Stomach (tissue), 9 donors: ENCODE data around the gene MNT. TPM values are rescaled to one million over a fixed set of nuclear protein-coding genes. Genes with fewer than 3 reads are reported as not detected.

ENCODE experiments used
- DNase-seq, 2 donors: peaks; one replicate each; pipeline versions ENCODE4 v3.0.0 to v3.0.0-alpha.2; 2013 to 2019
- H3K27ac ChIP-seq, 5 donors: fragments of 200-600 bp in 4 of 5; sonication (generic) in 4 of 5; one replicate each; pipeline ENCODE4 v1.5.1; 2013 to 2019; ENCODE audit warnings: mild to moderate bottlenecking in 1 of 5, moderate library complexity in 1 of 5
- H3K27me3 ChIP-seq, 3 donors: fragments of 200-600 bp; sonication (generic); one replicate each; pipeline ENCODE4 v1.5.1; 2017 to 2019; ENCODE audit warnings: mixed run types in 1 of 3
- H3K36me3 ChIP-seq, 4 donors: fragments of 200-600 bp; sonication (generic); 1 replicate in 3 of 4; 2 replicates in 1 of 4; pipeline ENCODE4 v1.5.1; 2016 to 2019
- H3K4me1 ChIP-seq, 4 donors: fragments of 200-600 bp; sonication (generic); one replicate each; pipeline ENCODE4 v1.5.1; 2016 to 2019
- H3K4me3 ChIP-seq, 4 donors: fragments of 200-600 bp; sonication (generic) in 3 of 4; one replicate each; pipeline ENCODE4 v1.5.1; 2016 to 2019; ENCODE audit warnings: mild to moderate bottlenecking in 1 of 4
- H3K9me3 ChIP-seq, 4 donors: fragments of 200-600 bp; sonication (generic); one replicate each; pipeline ENCODE4 v1.5.1; 2016 to 2019
- CTCF ChIP-seq, 7 experiments: fragments of 450-650 bp in 4 of 7; fragments of 200-600 bp in 3 of 7; sonication (generic) in 3 of 7; IDR thresholded peaks; one replicate each; pipeline ENCODE4 v1.5.1; 2016 to 2019; ENCODE audit warnings: antibody characterized with exemption in 7 of 7, control low read depth in 2 of 7, mild to moderate bottlenecking in 1 of 7
- EP300 ChIP-seq: sonication (generic); formaldehyde crosslinking; IDR thresholded peaks from one replicate; pipeline ENCODE4 v1.6.1; 2017; ENCODE audit warnings: antibody characterized with exemption
- POLR2A ChIP-seq, 4 donors: fragments of 450-650 bp; IDR thresholded peaks; one replicate each; pipeline ENCODE4 v1.6.1; 2016; ENCODE audit warnings: antibody characterized with exemption in 4 of 4, control low read depth in 2 of 4, mild to moderate bottlenecking in 1 of 4, moderate library complexity in 1 of 4
- POLR2AphosphoS5 ChIP-seq, 3 donors: sonication (generic); formaldehyde crosslinking; IDR thresholded peaks; one replicate each; pipeline ENCODE4 v1.6.1; 2016; ENCODE audit warnings: antibody characterized with exemption in 3 of 3
- WGBS, 5 donors: extraction: QIAGEN DNeasy Blood & Tissue Kit in 3 of 5; methylation state at CpG; one replicate each; pipeline versions ENCODE4 v1.1.5 to v1.1.7; 2013 to 2018; 5-methylcytosine and 5-hydroxymethylcytosine counted together
- intact Hi-C: fragments of 100-400 bp; cut with DNase I; formaldehyde crosslinking; loops from one replicate; pipeline ENCODE4 v1.15.1; 2023; ENCODE audit warnings: low total_unique reads
- polyA plus RNA-seq, 3 donors: library from polyadenylated mRNA; stranded (reverse); fragments of 200-250 nt; gene quantifications; one replicate each; pipeline ENCODE4 v1.2.3, GENCODE V29; 2013
- total RNA-seq, 5 donors: library from RNA; depleted of rRNA; stranded (reverse); fragments of >200 nt; gene quantifications; one replicate each; pipeline versions ENCODE4 v1.1.0 to v1.2.3, GENCODE V29; 2014 to 2016
- donor health status: healthy with polysubstance abuse.
- donor health status: Bipolar disorder and iron deficiency.
- donor health status: healthy.

MNT gene
- total and polyA plus RNA-seq, 8 donors, result 3.5 to 55.8 (median 8.6) TPM

DNA sequence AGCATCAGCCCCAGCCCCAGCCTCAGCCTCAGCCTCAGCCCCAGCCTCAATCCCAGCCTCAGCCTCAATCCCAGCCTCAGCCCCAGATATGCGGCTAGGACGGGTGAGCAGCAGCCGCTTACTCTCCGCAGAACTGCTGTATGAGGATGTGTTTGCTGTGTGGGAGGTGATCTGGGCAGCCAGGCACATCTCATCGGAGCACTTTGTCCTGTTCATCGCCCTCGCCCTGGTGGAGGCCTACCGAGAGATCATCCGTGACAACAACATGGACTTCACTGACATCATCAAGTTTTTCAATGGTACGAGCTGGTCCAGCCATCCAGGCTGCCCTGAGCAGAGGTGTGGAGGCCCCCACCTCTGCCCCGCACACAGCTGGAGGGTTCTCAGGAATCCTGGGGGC, 22.0 kb downstream of the MNT start:
- no peak overlapping the region for H3K4me3 ChIP-seq
- H3K4me1 ChIP-seq, result peaks cover 5 to 18% (median 14%) of the 10 kb centered on the region in 4 donors
- DNase-seq, result no peak
- H3K36me3 ChIP-seq, result peaks cover 26 to 82% (median 78%) of the 10 kb centered on the region in 4 donors
- 86 to 96% (median 90%) methylated on average over 8 to 11 of the region's 11 CpGs for WGBS, 5 donors
- no peaks in the 10 kb centered on the region for H3K27me3 ChIP-seq
- no peak for TF ChIP-seq POLR2AphosphoS5 (IDR thresholded peaks at IDR 0.05)
- TF ChIP-seq POLR2A (IDR thresholded peaks at IDR 0.05), result no peak
- TF ChIP-seq CTCF (IDR thresholded peaks at IDR 0.05), result no peak
- TF ChIP-seq EP300, result no peak
- H3K27ac ChIP-seq, result no peak overlapping the region
- intact Hi-C loops, result no loop called here
- no peaks in the 10 kb centered on the region for H3K9me3 ChIP-seq

DNA sequence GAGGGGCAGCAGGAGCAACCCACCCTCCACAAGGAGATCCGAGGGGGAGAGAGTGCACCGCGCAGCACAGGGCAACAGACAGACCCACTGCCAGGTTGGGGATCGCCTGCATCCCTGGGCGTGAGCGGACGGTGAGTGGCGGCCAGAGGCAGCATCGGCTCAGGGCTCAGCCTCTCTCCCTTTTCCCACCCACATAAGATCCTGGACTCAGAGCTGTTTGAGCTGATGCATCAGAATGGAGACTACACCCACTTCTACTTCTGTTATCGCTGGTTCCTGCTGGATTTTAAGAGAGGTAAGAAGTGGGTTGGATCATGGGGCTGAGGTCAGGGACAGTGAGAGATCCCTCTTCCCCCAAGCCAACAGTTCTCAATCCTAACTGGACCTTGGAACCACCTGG, 23.2 kb downstream of the MNT start:
- WGBS, 5 donors, result 87 to 96% (median 93%) methylated on average over 10 of the region's 10 CpGs
- Histone ChIP-seq H3K9me3 (no peaks in the 10 kb centered on the region), H3K4me3 (no peak overlapping the region), H3K27ac (no peak overlapping the region), H3K4me1 (peaks cover 0 to 7% (median 5%) of the 10 kb centered on the region in 4 donors), H3K27me3 (no peaks in the 10 kb centered on the region), H3K36me3 (peaks cover 26 to 92% (median 91%) of the 10 kb centered on the region in 4 donors)
- intact Hi-C loops, result no loop called here
- no peak for TF ChIP-seq EP300
- DNase-seq, result no peak

DNA sequence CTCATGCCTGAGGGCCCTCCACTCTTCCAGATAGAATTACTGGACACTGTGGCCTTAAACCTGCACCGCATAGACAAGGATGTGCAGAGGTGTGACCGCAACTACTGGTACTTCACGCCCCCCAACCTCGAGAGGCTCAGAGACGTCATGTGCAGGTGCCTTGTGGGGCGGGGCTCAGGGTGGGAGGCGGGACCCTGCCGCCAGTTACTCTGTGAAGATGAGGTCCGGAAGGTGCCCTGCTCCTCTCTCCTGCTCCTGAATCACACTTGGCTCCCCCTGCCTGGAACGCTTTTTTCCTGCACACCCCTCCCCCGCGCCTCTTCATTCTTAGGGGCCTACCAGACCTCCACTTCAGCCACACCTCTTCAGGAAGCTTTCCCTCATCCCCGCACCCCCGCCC, 24.8 kb downstream of the MNT start:
- intact Hi-C loops, result no loop called here
- no peak overlapping the region for H3K27ac ChIP-seq
- WGBS, 5 donors, result 88 to 94% (median 93%) methylated on average over 9 to 14 of the region's 14 CpGs
- no peak overlapping the region for H3K4me3 ChIP-seq
- H3K36me3 ChIP-seq, result peaks cover 26 to 100% (median 98%) of the 10 kb centered on the region in 4 donors
- H3K4me1 ChIP-seq, result no peaks in the 10 kb centered on the region
- no peaks in the 10 kb centered on the region for H3K27me3 ChIP-seq
- TF ChIP-seq POLR2A (IDR thresholded peaks at IDR 0.05) (no peak), POLR2AphosphoS5 (IDR thresholded peaks at IDR 0.05) (no peak), CTCF (IDR thresholded peaks at IDR 0.05) (no peak), EP300 (no peak)
- no peaks in the 10 kb centered on the region for H3K9me3 ChIP-seq
- no peak for DNase-seq

- Histone ChIP-seq H3K9me3 (no peaks in the 10 kb centered on the region), H3K36me3 (peaks cover 26 to 100% (median 95%) of the 10 kb centered on the region in 4 donors), H3K4me3 (no peak overlapping the region), H3K27me3 (no peaks in the 10 kb centered on the region), H3K27ac (no peak overlapping the region), H3K4me1 (no peaks in the 10 kb centered on the region)
- no peak for DNase-seq
- intact Hi-C loops, result no loop called here
- 86 to 95% (median 94%) methylated on average over 6 to 19 of the region's 19 CpGs for WGBS, 5 donors
- no peak for TF ChIP-seq CTCF (IDR thresholded peaks at IDR 0.05)
- TF ChIP-seq POLR2A (IDR thresholded peaks at IDR 0.05), result no peak
- no peak for TF ChIP-seq POLR2AphosphoS5 (IDR thresholded peaks at IDR 0.05)
- TF ChIP-seq EP300, result no peak
Observed at GRCh38 chr17:2375406-2375805, 25.5 kb downstream of the MNT start.

- DNase-seq, result no peak
- Histone ChIP-seq H3K4me1 (peaks cover 0 to 4% (median under 1%) of the 10 kb centered on the region in 4 donors), H3K27me3 (no peaks in the 10 kb centered on the region), H3K27ac (no peak overlapping the region), H3K36me3 (peaks cover 26 to 96% (median 91%) of the 10 kb centered on the region in 4 donors), H3K4me3 (no peak overlapping the region), H3K9me3 (no peaks in the 10 kb centered on the region)
- intact Hi-C loops, result no loop called here
- WGBS, 5 donors, result 79 to 85% (median 80%) methylated on average over 11 of the region's 11 CpGs
- TF ChIP-seq CTCF (IDR thresholded peaks at IDR 0.05), result no peak
- TF ChIP-seq POLR2AphosphoS5 (IDR thresholded peaks at IDR 0.05), result no peak
- TF ChIP-seq EP300, result no peak
- TF ChIP-seq POLR2A (IDR thresholded peaks at IDR 0.05), result no peak
Observed at GRCh38 chr17:2374549-2375285, 26.1 kb downstream of the MNT start.
